Mesodermal cell (in vitro differentiated cells): Measurements from ENCODE around the gene TMEM167A.

ENCODE experiments used
- H3K27ac ChIP-seq: 2 replicates; pipeline ENCODE4 v1.7.0; 2013; ENCODE audit warnings: mild to moderate bottlenecking, low read depth, low read length, moderate library complexity; ENCODE audit not compliant: severe bottlenecking
- H3K36me3 ChIP-seq: 2 replicates; pipeline ENCODE4 v1.7.1; 2013; ENCODE audit warnings: mild to moderate bottlenecking, low read length, moderate library complexity; ENCODE audit not compliant: control insufficient read depth, insufficient read depth
- H3K4me1 ChIP-seq: one replicate; pipeline ENCODE4 v1.7.1; 2013; ENCODE audit warnings: mild to moderate bottlenecking, low read length; ENCODE audit not compliant: insufficient read depth, control insufficient read depth, poor library complexity, severe bottlenecking
- H3K4me3 ChIP-seq: 2 replicates; pipeline ENCODE4 v1.7.0; 2013; ENCODE audit warnings: low read length, control low read depth, mild to moderate bottlenecking; ENCODE audit not compliant: insufficient read depth, poor library complexity, severe bottlenecking; ENCODE audit errors: extremely low read depth
- H3K9me3 ChIP-seq: 2 replicates; pipeline ENCODE4 v1.7.1; 2013; ENCODE audit warnings: mild to moderate bottlenecking, low read length, moderate library complexity; ENCODE audit not compliant: control insufficient read depth
- WGBS, 2 experiments: methylation state at CpG; one replicate each; pipeline ENCODE4 v1.1.5; 2013; ENCODE audit warnings: missing lambda C conversion rate in 2 of 2; ENCODE audit not compliant: insufficient coverage in 2 of 2; 5-methylcytosine and 5-hydroxymethylcytosine counted together

The TMEM167A gene

DNA sequence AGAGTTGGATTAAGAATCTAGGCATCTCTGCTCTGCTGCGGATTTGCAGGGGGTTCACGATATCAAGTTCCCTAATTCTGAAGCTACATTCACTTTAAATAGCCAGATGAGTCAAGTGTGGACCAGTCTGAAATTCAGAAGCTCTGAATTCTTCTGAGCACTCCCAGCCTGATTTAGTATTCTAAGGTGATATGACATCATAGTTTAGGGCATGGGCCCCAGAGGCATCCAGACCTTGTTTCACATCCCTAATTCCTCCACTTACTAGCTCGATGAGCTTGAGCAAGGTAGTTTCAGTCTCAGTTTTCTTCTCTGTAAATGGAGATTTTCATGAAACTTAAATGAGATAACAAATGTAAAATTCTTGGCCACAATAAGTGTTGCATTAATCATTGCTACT lies 65.2 kb downstream of the TMEM167A start:
- WGBS, 2 experiments: 100% methylated on average over 2 of the region's 3 CpGs; no CpG with 5 or more reads in 1 of the 2 experiments
- Histone ChIP-seq H3K27ac (no peak overlapping the region), H3K36me3 (no peaks in the 10 kb centered on the region), H3K4me1 (no peaks in the 10 kb centered on the region), H3K4me3 (no peak overlapping the region), H3K9me3 (no peaks in the 10 kb centered on the region)

DNA sequence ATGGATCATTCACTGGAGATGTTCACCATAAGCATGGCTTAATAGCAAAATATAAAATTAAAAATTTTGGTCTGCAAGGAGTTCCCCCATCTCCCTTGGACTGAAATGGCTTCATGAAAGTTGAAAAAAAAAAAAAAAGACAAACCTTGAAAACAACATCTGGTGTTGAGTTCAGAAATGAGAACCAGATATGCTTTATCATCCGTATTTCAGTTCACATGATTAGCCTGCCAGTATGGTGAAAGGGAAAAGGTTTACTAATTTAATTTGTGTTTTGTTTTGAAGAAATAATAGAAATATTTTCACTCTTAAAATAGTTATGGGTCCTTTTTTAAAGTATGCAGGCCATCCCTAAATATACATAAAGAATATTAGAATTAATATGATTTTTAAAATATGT lies 67.8 kb downstream of the TMEM167A start:
- no peak overlapping the region for H3K4me3 ChIP-seq
- no peaks in the 10 kb centered on the region for H3K4me1 ChIP-seq
- H3K27ac ChIP-seq: no peak overlapping the region
- no peaks in the 10 kb centered on the region for H3K36me3 ChIP-seq
- H3K9me3 ChIP-seq: no peaks in the 10 kb centered on the region
- WGBS, 2 experiments: no CpG with 5 or more reads among the region's 1 CpG

DNA sequence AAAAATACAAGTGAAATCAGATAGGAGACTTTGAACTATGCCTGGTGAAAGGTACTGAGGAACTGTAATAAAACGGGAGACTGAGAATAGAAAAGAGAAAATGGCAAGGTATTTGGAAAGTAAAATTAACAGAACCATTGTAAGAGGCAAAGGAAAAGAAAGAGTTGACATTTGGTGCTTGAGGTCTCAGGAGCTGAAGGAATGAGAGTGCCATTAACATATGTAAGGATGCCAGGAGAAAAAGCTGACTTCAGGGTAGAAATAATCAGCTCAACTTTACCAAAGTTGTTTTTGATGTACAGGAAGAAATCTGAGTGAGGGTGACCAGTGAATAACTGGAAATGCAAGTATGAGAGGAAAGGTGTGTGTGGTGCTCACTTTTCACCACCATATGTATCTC lies 69.4 kb downstream of the TMEM167A start:
- no peaks in the 10 kb centered on the region for H3K9me3 ChIP-seq
- H3K4me1 ChIP-seq: no peaks in the 10 kb centered on the region
- H3K27ac ChIP-seq: no peak overlapping the region
- H3K4me3 ChIP-seq: no peak overlapping the region
- H3K36me3 ChIP-seq: no peaks in the 10 kb centered on the region
- 27 to 38% methylated on average over 1 of the region's 1 CpG for WGBS, 2 experiments

DNA sequence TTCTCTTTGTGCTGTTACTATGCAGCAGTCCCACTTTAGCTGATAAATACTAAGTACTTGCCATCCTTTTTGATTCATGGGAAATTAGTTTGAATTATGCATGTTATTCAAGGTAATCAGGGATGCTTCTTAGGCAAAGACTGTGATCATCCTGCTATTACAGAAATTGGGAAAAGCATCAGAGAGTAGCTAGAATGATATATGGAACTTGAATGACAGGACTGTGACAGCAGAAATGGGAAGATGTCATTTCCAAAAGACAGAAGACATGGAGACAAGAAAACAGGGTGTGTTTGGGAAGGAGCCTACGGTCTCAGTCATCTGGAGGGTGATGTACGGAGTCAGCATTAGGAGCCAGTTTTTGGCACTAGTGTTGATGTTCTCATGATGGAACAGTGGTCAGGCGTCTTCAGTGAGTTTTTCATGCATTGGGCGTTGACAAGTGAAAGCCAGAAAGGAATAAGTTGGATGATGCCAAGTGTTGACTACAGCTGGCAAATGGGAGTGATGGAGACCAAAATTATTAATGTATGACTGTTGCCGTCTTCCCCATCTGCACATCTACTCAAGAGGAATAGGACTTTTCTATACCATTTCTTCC lies 70.4 kb downstream of the TMEM167A start:
- H3K4me3 ChIP-seq: no peak overlapping the region
- no peaks in the 10 kb centered on the region for H3K36me3 ChIP-seq
- H3K27ac ChIP-seq: no peak overlapping the region
- no peaks in the 10 kb centered on the region for H3K4me1 ChIP-seq
- WGBS, 2 experiments: 95 to 100% methylated on average over 4 of the region's 5 CpGs
- no peaks in the 10 kb centered on the region for H3K9me3 ChIP-seq

DNA sequence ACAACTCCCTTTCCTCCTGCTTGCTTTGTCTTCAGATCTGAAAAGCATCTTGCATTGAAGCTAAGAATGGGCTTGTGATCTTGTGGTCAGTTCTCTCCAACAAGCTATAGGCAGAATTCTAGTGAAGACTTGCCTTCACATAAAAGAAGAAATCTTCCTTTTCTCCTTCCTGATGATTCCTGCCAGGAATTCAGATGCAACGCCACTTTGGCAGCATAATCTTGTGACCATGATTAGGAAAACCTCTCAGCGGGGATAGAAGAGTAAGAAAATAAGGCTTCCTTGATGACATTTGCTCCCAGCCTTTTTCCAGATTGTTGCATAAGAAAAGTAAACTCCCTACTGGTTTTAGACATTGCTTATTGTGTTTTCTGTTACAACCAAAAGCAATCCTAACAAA lies 73.4 kb downstream of the TMEM167A start:
- peaks cover 5% of the 10 kb centered on the region for H3K4me1 ChIP-seq
- H3K27ac ChIP-seq: no peak overlapping the region
- H3K36me3 ChIP-seq: no peaks in the 10 kb centered on the region
- 55 to 90% methylated on average over 2 of the region's 2 CpGs for WGBS, 2 experiments
- no peaks in the 10 kb centered on the region for H3K9me3 ChIP-seq
- no peak overlapping the region for H3K4me3 ChIP-seq
